Activated CD8-positive, alpha-beta T cell treated with anti-CD3 and anti-CD28 coated beads for 36 hours (primary cell): Measurements from ENCODE around the gene USP24. TPM values are rescaled to one million over a fixed set of nuclear protein-coding genes. Genes with fewer than 3 reads are reported as not detected.

Experiments
- ATAC-seq: fragments of 200-7000 bp; cut with Tn5 transposase; one replicate; pipeline ENCODE4 v1.10.0; 2021; ENCODE audit warnings: mild to moderate bottlenecking, moderate library complexity
- CTCF ChIA-PET: fragments of 350-600 bp; sonication (Branson Sonifier 250); formaldehyde crosslinking; loops from one replicate; lab custom pipeline; 2021; ENCODE audit warnings: antibody characterized with exemption; lab: Charles Lee
- POLR2A ChIA-PET: fragments of 350-600 bp; sonication (Branson Sonifier 250); formaldehyde crosslinking; loops from one replicate; lab custom pipeline; 2021; ENCODE audit warnings: antibody characterized with exemption; lab: Charles Lee
- DNase-seq: peaks from one replicate; pipeline ENCODE4 v3.0.0-alpha.2; 2020
- H3K27ac Mint-ChIP-seq: one replicate; pipeline ENCODE4 v1.8.0; 2021; ENCODE audit warnings: mild to moderate bottlenecking, mixed read lengths
- H3K27me3 Mint-ChIP-seq: one replicate; pipeline ENCODE4 v1.8.0; 2021; ENCODE audit warnings: mixed read lengths
- H3K36me3 Mint-ChIP-seq: one replicate; pipeline ENCODE4 v1.8.0; 2021; ENCODE audit warnings: low read depth, mixed read lengths
- H3K4me1 Mint-ChIP-seq: one replicate; pipeline ENCODE4 v1.8.0; 2021; ENCODE audit warnings: low read depth, mixed read lengths
- H3K4me3 Mint-ChIP-seq: one replicate; pipeline ENCODE4 v1.8.0; 2021; ENCODE audit warnings: mild to moderate bottlenecking, moderate library complexity, mixed read lengths
- H3K9me3 Mint-ChIP-seq: one replicate; pipeline ENCODE4 v1.8.0; 2021; ENCODE audit warnings: mixed read lengths
- intact Hi-C: fragments of 100-400 bp; cut with micrococcal nuclease; formaldehyde crosslinking; loops from one replicate; pipeline ENCODE4 v1.10.0; 2022
- total RNA-seq, 2 experiments: library from RNA; stranded (reverse); gene quantifications; one replicate each; pipeline ENCODE4 v1.2.3, GENCODE V29; 2021
- TF ChIP-seq, protein P1 (sequence below): fragments of 200-600 bp; IDR thresholded peaks from one replicate; pipeline ENCODE4 v1.8.0; 2022; ENCODE audit warnings: antibody characterized with exemption, mild to moderate bottlenecking

USP24 gene
- total RNA-seq, 2 experiments from 2014 or later: 39.4 to 47.0 TPM

DNA sequence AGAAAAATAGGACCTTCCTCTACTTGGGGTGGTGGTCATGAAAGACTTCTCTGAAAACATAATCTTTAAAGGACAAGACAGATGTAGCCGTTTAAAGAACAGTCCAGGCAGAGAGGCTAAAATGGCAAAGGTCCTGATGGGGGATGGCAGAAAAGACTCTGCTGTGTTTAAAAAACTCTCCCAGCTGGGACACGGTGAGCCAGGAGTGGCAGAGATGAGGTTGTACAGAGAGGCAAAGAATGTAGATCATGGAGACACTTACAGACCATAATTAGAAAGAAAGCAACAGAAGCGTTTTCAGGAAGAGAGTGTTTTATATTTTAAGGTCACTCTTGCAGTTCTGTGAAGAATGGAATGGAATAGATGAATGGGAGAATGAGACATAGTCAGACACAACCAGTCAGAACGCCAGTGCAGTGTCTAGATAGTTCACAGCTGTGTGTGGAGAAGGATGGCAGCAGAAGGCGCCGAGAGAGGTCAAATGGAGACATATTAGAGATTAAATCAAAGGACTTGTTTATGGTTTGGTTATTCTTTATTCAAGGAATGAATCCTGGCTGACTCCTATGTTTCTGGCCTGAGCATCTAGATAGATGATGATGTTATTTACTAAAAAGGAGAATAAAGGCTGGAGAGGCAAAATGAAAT lies 47.8 kb downstream of the USP24 start:
- no peaks in the 10 kb centered on the region for H3K27me3 Mint-ChIP-seq
- CTCF ChIA-PET: no interaction called here
- ATAC-seq (no peak), DNase-seq (no peak)
- POLR2A ChIA-PET: no interaction called here
- H3K36me3 Mint-ChIP-seq: peaks cover 46% of the 10 kb centered on the region
- H3K9me3 Mint-ChIP-seq: no peaks in the 10 kb centered on the region
- peaks cover 59% of the 10 kb centered on the region for H3K4me1 Mint-ChIP-seq
- no peak overlapping the region for H3K4me3 Mint-ChIP-seq
- TF ChIP-seq, protein P1, sequence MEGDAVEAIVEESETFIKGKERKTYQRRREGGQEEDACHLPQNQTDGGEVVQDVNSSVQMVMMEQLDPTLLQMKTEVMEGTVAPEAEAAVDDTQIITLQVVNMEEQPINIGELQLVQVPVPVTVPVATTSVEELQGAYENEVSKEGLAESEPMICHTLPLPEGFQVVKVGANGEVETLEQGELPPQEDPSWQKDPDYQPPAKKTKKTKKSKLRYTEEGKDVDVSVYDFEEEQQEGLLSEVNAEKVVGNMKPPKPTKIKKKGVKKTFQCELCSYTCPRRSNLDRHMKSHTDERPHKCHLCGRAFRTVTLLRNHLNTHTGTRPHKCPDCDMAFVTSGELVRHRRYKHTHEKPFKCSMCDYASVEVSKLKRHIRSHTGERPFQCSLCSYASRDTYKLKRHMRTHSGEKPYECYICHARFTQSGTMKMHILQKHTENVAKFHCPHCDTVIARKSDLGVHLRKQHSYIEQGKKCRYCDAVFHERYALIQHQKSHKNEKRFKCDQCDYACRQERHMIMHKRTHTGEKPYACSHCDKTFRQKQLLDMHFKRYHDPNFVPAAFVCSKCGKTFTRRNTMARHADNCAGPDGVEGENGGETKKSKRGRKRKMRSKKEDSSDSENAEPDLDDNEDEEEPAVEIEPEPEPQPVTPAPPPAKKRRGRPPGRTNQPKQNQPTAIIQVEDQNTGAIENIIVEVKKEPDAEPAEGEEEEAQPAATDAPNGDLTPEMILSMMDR: no peak
- H3K27ac Mint-ChIP-seq: peak overlapping the region; percentile 79
- intact Hi-C loops: no loop called here

DNA sequence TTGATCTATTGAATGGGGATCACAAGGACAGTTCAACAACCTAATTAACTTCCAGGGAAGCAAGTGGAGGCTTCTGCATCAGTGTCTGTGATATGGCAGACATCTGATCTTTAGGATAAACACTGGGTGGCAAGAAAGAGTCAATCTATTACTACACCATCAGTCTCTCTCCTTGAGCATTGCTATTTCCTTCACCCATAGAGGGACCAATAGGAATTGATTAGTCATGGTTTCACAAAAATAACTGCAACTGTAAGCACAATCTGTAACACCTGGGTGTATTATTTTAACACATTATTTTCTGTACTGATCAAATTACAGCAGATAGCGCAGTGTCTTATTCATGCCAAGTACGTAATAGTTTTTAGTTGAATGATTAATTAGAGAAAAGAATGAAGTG lies 50.3 kb downstream of the USP24 start:
- Mint-ChIP-seq H3K4me1 (peaks cover 48% of the 10 kb centered on the region), H3K9me3 (no peaks in the 10 kb centered on the region), H3K27ac (peak overlapping the region; percentile 81), H3K4me3 (no peak overlapping the region), H3K27me3 (no peaks in the 10 kb centered on the region), H3K36me3 (peaks cover 41% of the 10 kb centered on the region)
- POLR2A ChIA-PET: no interaction called here
- CTCF ChIA-PET: no interaction called here
- intact Hi-C loops: no loop called here
- DNase-seq (no peak), ATAC-seq (peak; percentile 93)
- TF ChIP-seq, protein P1: peak; percentile 30

DNA sequence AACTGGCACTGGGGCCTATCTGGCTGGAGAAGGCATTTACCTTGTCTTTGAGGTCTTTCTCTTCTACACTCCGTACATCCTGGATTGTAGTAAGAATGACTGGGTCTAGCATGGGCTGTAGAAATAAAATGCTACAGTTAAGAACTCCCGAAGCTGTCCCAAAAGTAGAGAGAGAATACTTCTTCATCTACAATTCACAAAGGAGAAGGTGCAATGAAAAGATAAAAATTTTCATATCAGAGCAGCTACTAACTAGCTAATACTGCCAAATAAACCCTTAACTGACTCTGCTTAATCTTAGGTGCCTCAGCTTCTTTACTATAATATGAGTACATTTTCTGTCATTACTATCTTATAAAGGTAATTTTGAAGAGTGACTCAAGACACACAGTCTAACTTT lies 55.6 kb downstream of the USP24 start:
- intact Hi-C loops: no loop called here
- Mint-ChIP-seq H3K27ac (peak overlapping the region; percentile 49), H3K27me3 (no peaks in the 10 kb centered on the region), H3K4me1 (peaks cover 18% of the 10 kb centered on the region), H3K9me3 (no peaks in the 10 kb centered on the region), H3K4me3 (no peak overlapping the region), H3K36me3 (peaks cover 40% of the 10 kb centered on the region)
- ATAC-seq: no peak
- no peak for DNase-seq
- TF ChIP-seq, protein P1: no peak
- POLR2A ChIA-PET: no interaction called here
- CTCF ChIA-PET: interaction anchor here (1.1 to 3.5 kb wide), 3 partner anchors 13 to 118 kb away, joined by 3 to 9 read pairs (median 6); no protein-coding TSS in a partner anchor

DNA sequence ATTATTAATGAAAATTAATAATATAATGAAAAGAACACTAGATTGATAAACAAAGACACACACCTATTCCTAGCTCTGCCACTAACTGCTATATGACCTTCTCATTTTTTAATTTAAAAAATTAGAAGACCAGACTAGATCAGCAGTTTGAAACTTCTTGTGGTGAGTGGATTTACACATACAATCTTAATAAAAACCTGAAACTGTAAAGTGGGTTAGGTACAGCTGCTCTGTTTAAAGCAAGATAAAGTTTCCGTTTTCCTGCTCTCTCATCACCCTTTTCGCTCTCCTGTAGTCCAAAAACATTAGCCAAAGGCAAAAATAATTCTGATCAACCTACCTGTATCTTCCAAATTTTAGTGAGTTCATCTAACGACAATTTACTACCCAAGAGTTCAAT lies 58.6 kb downstream of the USP24 start:
- Mint-ChIP-seq H3K4me1 (peaks cover 29% of the 10 kb centered on the region), H3K36me3 (peaks cover 46% of the 10 kb centered on the region), H3K27ac (peak overlapping the region; percentile 78), H3K9me3 (no peaks in the 10 kb centered on the region), H3K4me3 (no peak overlapping the region), H3K27me3 (no peaks in the 10 kb centered on the region)
- ATAC-seq (no peak), DNase-seq (no peak)
- TF ChIP-seq, protein P1: no peak
- ChIA-PET POLR2A (no interaction called here), CTCF (interaction anchor here (0.5 kb wide), 1 partner anchor 83 kb away, joined by 3 read pairs; no protein-coding TSS in a partner anchor)
- intact Hi-C loops: no loop called here

DNA sequence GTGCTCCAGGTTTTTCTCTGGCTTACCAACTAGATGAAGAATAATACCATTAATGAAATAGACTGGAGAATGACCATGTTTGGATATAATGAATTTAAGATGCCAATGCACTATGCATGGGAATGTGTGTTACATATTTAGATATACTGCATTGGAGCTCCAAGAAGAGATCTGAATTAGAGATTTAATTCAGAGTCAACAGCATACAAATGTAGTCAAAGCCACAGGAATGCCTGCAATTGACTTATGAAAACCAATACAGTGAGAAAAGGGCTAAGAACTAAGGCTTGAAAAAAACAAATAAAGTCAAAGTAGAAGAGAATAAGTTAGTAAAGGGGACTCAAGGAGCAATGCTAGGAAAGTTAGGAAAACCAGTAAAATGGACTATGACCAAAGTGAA lies 59.1 kb downstream of the USP24 start:
- Mint-ChIP-seq H3K4me3 (no peak overlapping the region), H3K4me1 (peaks cover 34% of the 10 kb centered on the region), H3K27me3 (no peaks in the 10 kb centered on the region), H3K9me3 (no peaks in the 10 kb centered on the region), H3K36me3 (peaks cover 51% of the 10 kb centered on the region), H3K27ac (peak overlapping the region; percentile 65)
- ChIA-PET POLR2A (no interaction called here), CTCF (interaction anchor here (0.5 to 2.8 kb wide), 2 partner anchors 13 to 83 kb away, joined by 3 to 18 read pairs; no protein-coding TSS in a partner anchor)
- ATAC-seq (no peak), DNase-seq (no peak)
- intact Hi-C loops: no loop called here
- TF ChIP-seq, protein P1: no peak
